Upper lobe of left lung (tissue), 6 donors: ENCODE data around the gene MYH7B. TPM values are rescaled to one million over a fixed set of nuclear protein-coding genes. Genes with fewer than 3 reads are reported as not detected.

Experiments
- ATAC-seq, 2 donors: fragments of 200-7000 bp; cut with Tn5 transposase; one replicate each; pipeline ENCODE4 v1.9.1; 2022; ENCODE audit warnings: mild to moderate bottlenecking in 2 of 2, moderate library complexity in 2 of 2; ENCODE audit not compliant: low FRiP score in 2 of 2
- DNase-seq, 2 donors: peaks; one replicate each; pipeline ENCODE4 v3.0.0-alpha.2; 2019 to 2020
- H3K27ac ChIP-seq, 4 donors: fragments of 200-600 bp; sonication (generic); one replicate each; pipeline ENCODE4 v1.5.1; 2016 to 2019
- H3K27me3 ChIP-seq, 4 donors: fragments of 200-600 bp; sonication (generic); one replicate each; pipeline ENCODE4 v1.5.1; 2017 to 2019
- H3K36me3 ChIP-seq, 4 donors: fragments of 200-600 bp; sonication (generic); one replicate each; pipeline ENCODE4 v1.5.1; 2016 to 2019
- H3K4me1 ChIP-seq, 4 donors: fragments of 200-600 bp; sonication (generic); one replicate each; pipeline ENCODE4 v1.5.1; 2018 to 2019
- H3K4me3 ChIP-seq, 4 donors: fragments of 200-600 bp; sonication (generic); one replicate each; pipeline ENCODE4 v1.5.1; 2017 to 2019; ENCODE audit warnings: mild to moderate bottlenecking in 2 of 4, moderate library complexity in 1 of 4
- H3K9me3 ChIP-seq, 4 donors: fragments of 200-600 bp; sonication (generic); one replicate each; pipeline ENCODE4 v1.5.1; 2018 to 2019
- EP300 ChIP-seq, 4 donors: sonication (generic); formaldehyde crosslinking; IDR thresholded peaks; one replicate each; pipeline ENCODE4 v1.5.1; 2017; ENCODE audit warnings: antibody characterized with exemption in 4 of 4, control low read depth in 2 of 4
- POLR2A ChIP-seq, 4 donors: fragments of 450-650 bp; IDR thresholded peaks; one replicate each; pipeline ENCODE4 v1.5.1; 2016 to 2017; ENCODE audit warnings: antibody characterized with exemption in 4 of 4, mild to moderate bottlenecking in 2 of 4
- POLR2AphosphoS5 ChIP-seq, 2 donors: sonication (generic); formaldehyde crosslinking; IDR thresholded peaks; one replicate each; pipeline ENCODE4 v1.5.1; 2017; ENCODE audit warnings: antibody characterized with exemption in 2 of 2
- WGBS, 2 donors: methylation state at CpG; one replicate each; pipeline ENCODE4 v1.1.5; 2017 to 2018; 5-methylcytosine and 5-hydroxymethylcytosine counted together
- total RNA-seq, 6 donors: library from RNA; depleted of rRNA in 4 of 6; stranded (reverse); fragments of >200 nt in 4 of 6; gene quantifications; one replicate each; pipeline versions ENCODE4 v1.1.0 to v1.2.1, GENCODE V29; 2016 to 2021
- TF ChIP-seq, protein P1 (sequence below), 6 experiments: fragments of 450-650 bp in 4 of 6; fragments of 200-600 bp in 2 of 6; sonication (generic) in 2 of 6; IDR thresholded peaks; one replicate each; pipeline ENCODE4 v1.5.1; 2016 to 2019; ENCODE audit warnings: antibody characterized with exemption in 6 of 6
- donor health status: DM: no; HTN: no; CAD: no; lungs with moderate emphysema.
- donor health status: DM: no; HTN: yes; CAD: no; lungs with severe emphysema.

MYH7B gene
- total RNA-seq, 6 donors from 2014 or later, result 0.51 to 11.5 (median 0.91) TPM; not detected in 1

DNA sequence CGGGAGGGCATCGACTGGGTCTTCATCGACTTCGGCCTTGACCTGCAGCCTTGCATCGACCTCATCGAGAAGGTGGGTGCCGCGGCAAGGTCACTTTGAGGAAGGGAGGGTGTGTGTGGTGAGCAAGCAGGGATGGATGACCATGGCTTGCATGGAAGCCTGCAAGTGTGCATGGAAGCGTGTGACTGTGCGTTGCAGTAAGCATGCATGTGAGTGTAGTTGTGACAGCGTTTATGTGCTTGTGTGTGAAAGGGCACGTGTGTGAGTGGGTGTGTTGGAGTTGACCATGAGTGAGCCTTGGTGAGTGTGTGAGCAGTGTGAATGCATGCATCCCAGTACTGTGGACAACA lies 32.5 kb downstream of the MYH7B start:
- Histone ChIP-seq H3K4me3 (no peak overlapping the region), H3K27ac (no peak overlapping the region), H3K27me3 (peaks cover 0 to 3% (median 0%) of the 10 kb centered on the region in 4 donors), H3K36me3 (peaks cover 0 to 7% (median 2%) of the 10 kb centered on the region in 4 donors), H3K4me1 (peaks cover 0 to 16% (median 1%) of the 10 kb centered on the region in 4 donors), H3K9me3 (no peaks in the 10 kb centered on the region)
- TF ChIP-seq POLR2AphosphoS5 (IDR thresholded peaks at IDR 0.05), result no peak
- TF ChIP-seq POLR2A (IDR thresholded peaks at IDR 0.05), result no peak
- TF ChIP-seq, protein P1, sequence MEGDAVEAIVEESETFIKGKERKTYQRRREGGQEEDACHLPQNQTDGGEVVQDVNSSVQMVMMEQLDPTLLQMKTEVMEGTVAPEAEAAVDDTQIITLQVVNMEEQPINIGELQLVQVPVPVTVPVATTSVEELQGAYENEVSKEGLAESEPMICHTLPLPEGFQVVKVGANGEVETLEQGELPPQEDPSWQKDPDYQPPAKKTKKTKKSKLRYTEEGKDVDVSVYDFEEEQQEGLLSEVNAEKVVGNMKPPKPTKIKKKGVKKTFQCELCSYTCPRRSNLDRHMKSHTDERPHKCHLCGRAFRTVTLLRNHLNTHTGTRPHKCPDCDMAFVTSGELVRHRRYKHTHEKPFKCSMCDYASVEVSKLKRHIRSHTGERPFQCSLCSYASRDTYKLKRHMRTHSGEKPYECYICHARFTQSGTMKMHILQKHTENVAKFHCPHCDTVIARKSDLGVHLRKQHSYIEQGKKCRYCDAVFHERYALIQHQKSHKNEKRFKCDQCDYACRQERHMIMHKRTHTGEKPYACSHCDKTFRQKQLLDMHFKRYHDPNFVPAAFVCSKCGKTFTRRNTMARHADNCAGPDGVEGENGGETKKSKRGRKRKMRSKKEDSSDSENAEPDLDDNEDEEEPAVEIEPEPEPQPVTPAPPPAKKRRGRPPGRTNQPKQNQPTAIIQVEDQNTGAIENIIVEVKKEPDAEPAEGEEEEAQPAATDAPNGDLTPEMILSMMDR (IDR thresholded peaks at IDR 0.05), result no peak
- no peak for TF ChIP-seq EP300 (IDR thresholded peaks at IDR 0.05)
- WGBS, 2 donors, result 82% methylated on average over 12 of the region's 12 CpGs
- DNase-seq (no peak), ATAC-seq (no peak)

DNA sequence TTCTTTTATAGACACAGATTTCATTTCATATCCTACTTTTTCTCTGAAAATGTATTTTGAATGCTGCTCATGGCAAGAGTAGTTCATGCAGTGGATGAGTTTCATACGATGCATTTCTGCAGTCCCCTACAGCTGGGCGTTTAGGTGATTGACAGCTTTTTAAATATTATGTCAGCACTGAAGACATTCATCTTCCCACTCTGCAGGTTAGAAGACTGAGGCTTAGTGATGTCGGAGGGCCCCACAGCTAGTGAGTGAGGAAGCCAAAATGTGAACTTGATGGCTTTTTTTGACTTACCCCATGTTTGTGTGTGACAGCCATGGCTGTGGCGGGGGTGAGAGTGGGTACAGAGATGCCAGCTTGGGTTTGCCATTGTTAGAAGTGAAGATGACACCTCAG lies 33.5 kb downstream of the MYH7B start:
- Histone ChIP-seq H3K9me3 (no peaks in the 10 kb centered on the region), H3K4me3 (no peak overlapping the region), H3K27me3 (no peaks in the 10 kb centered on the region), H3K36me3 (peaks cover 0 to 17% (median 10%) of the 10 kb centered on the region in 4 donors), H3K27ac (no peak overlapping the region), H3K4me1 (peaks cover 0 to 16% (median 1%) of the 10 kb centered on the region in 4 donors)
- TF ChIP-seq, protein P1 (IDR thresholded peaks at IDR 0.05), result no peak
- no peak for TF ChIP-seq EP300 (IDR thresholded peaks at IDR 0.05)
- no peak for TF ChIP-seq POLR2AphosphoS5 (IDR thresholded peaks at IDR 0.05)
- no peak for TF ChIP-seq POLR2A (IDR thresholded peaks at IDR 0.05)
- 78 to 83% methylated on average over 4 of the region's 4 CpGs for WGBS, 2 donors
- no peak for DNase-seq
- ATAC-seq, result no peak

DNA sequence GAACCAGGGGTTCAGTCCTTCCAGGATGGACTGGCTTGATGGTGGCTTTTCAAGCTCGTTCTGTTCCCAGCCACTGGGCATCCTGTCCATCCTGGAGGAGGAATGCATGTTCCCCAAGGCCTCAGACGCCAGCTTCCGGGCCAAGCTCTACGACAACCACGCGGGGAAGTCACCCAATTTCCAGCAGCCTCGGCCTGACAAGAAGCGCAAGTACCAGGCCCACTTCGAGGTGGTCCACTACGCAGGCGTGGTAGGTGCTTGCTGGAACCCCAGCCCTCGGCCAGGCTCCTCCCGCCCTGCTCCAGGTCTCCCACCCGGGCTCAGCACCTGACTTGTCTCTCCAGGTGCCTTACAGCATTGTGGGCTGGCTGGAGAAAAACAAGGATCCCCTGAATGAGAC lies 34.0 kb downstream of the MYH7B start:
- H3K4me3 ChIP-seq, result no peak overlapping the region
- TF ChIP-seq, protein P1 (IDR thresholded peaks at IDR 0.05), result no peak
- TF ChIP-seq POLR2A (IDR thresholded peaks at IDR 0.05) (no peak), EP300 (IDR thresholded peaks at IDR 0.05) (no peak), POLR2AphosphoS5 (IDR thresholded peaks at IDR 0.05) (no peak)
- H3K36me3 ChIP-seq, result peaks cover 0 to 22% (median 12%) of the 10 kb centered on the region in 4 donors
- WGBS, 2 donors, result 43 to 94% methylated on average over 1 to 14 of the region's 14 CpGs
- DNase-seq (no peak), ATAC-seq (no peak)
- no peak overlapping the region for H3K27ac ChIP-seq
- no peaks in the 10 kb centered on the region for H3K9me3 ChIP-seq
- H3K27me3 ChIP-seq, result no peaks in the 10 kb centered on the region
- peaks cover 0 to 16% (median 1%) of the 10 kb centered on the region in 4 donors for H3K4me1 ChIP-seq

DNA sequence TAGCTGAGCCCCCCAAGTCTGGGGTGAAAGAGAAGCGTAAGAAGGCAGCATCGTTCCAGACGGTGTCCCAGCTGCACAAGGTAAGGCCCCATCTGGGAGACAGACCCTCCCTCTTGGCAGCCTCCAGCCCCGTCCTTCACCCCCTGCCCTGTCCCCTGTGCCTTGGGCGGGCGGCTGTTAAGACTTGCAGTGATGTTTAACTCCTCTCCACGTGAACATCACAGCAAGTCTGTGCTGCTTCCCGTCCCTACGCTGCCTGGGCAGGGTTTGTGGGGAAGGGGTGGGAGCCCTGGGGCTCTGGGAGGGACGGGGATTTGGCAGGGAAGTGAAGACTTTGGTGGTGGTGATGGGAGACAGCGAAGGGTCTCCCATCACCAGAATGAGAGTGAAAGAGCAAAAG lies 34.6 kb downstream of the MYH7B start:
- peaks cover 0 to 28% (median 17%) of the 10 kb centered on the region in 4 donors for H3K36me3 ChIP-seq
- WGBS, 2 donors, result 85 to 86% methylated on average over 9 to 10 of the region's 11 CpGs

More for the DNA sequence above, 34.6 kb downstream of the MYH7B start:
- Histone ChIP-seq H3K27ac (no peak overlapping the region), H3K4me1 (peaks cover 0 to 16% (median 1%) of the 10 kb centered on the region in 4 donors), H3K27me3 (no peaks in the 10 kb centered on the region), H3K4me3 (no peak overlapping the region), H3K9me3 (no peaks in the 10 kb centered on the region)
- no peak for TF ChIP-seq POLR2AphosphoS5 (IDR thresholded peaks at IDR 0.05)
- TF ChIP-seq EP300 (IDR thresholded peaks at IDR 0.05), result no peak
- TF ChIP-seq, protein P1 (IDR thresholded peaks at IDR 0.05), result no peak
- TF ChIP-seq POLR2A (IDR thresholded peaks at IDR 0.05), result no peak
- DNase-seq (no peak), ATAC-seq (no peak)
